ENCODE data around the gene ETV5.

- TF ChIP-seq TAF1 (IDR thresholded peaks at IDR 0.05; ENCODE audit: low read depth, low read length) (no peak), POLR2A (IDR thresholded peaks at IDR 0.05; ENCODE audit: low read depth, low read length) (no peak), POLR2AphosphoS5 (IDR thresholded peaks at IDR 0.05; ENCODE audit: low read depth, low read length) (no peak), SPI1 (IDR thresholded peaks at IDR 0.05; ENCODE audit: low read depth, low read length) (no peak)
Measured at GRCh38 chr3:185997130-185997529, 111.8 kb downstream of the ETV5 start.
